TTC549 (cell line): Measurements from ENCODE around the gene MEIOC.
"Not testable (repeated sequence)": the region's sequence is repeated elsewhere in the genome, so short reads cannot be mapped to it uniquely, and the experiment has no call there.

Experiments used
- FAIRE-seq: peaks from 2 replicates; lab custom pipeline; 2012; peaks lifted over from hg19 to GRCh38; lab: Jason Lieb, UNC

The MEIOC gene

DNA sequence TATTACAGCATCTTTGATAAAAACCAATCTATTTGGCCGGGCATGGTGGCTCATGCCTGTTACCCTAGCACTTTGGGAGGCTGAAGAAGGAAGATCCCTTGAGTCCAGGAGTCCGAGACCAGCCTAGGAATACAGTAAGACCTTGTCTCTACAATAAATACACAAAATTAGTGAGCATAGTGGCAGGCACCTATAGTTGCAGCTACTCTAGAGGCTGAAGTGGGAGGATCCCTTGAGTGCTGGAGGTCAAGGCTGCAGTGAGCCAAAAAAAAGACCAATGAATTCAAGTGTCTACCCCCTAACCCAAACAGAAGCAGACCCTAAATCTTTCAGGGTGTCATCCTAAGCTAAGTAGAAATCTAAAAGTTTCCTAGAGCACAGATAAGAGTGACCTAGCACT, 7.3 kb upstream of the MEIOC start:
- no peak for FAIRE-seq

DNA sequence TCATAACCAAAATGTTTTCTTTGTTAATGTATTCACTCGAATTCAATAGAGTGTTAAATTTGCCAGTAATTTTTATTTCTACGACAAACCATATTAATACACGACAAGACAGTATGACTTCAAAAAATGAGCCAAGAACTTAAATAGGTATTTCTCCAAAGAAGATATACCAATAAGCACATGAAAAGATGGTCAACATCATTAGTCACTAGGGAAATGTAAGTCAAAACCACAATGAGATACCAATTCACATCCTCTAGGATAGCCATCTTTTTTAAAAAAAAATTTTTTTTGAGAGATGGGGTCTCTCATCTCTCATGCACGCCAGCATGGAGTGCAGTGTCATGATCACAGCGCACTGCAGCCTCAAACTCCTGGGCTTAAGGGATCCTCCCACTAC, 5.0 kb upstream of the MEIOC start:
- FAIRE-seq, result peak; percentile 13

DNA sequence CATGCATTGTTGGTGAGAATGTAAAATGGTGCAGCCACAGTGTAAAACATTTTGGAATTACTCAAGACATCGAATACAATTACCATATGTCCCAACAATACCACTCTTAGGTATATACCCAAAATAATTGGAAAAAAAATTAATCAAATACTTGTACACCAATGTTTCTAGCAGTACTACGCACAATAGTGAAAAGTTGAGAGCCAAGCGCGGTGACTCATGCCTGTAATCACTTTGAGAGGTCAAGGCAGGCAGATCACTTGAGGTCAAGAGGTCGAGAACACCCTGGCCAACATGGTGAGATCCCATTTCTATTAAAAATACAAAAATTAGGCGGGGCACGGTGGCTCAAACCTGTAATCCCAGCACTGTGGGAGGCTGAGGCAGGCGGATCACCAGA, 3.5 kb upstream of the MEIOC start:
- FAIRE-seq, result no peak

DNA sequence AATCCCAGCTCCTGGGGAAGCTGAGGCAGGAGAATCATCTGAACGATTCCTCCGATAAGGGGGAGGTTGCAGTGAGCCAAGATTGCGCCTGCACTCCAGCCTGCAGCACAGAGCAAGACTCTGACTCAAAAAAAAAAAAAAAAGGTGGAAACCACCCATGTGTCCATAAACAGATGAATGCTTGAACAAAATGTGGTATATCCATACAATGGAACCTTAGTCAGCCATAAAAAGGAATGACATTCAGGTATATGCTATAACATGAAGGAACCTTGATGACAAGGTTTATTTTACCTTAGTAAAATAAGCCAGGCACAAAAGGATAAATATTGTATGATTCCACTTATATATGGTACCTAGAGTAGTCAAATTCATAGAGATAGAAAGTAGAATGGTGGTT, 2.9 kb upstream of the MEIOC start:
- FAIRE-seq, result no peak

DNA sequence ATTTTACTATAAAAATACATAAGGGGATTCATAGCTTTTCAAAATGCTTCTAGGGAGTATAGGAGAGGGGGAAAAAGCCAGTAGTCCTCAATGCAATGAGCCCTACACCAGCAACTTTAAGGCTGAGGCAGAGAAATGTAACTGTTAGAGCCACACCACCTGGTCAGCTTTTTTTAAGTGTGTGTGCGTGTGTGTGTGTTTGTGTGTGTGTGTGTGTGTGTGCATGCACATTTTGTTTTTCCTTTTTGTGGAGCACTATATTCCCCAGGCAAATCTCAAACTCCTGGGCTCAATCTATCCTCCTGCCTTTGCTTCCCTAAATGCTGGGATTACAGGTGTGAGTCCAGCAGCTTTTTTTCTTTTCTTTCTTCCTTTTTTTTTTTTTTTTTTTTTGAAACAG, 2.3 kb upstream of the MEIOC start:
- no peak for FAIRE-seq

DNA sequence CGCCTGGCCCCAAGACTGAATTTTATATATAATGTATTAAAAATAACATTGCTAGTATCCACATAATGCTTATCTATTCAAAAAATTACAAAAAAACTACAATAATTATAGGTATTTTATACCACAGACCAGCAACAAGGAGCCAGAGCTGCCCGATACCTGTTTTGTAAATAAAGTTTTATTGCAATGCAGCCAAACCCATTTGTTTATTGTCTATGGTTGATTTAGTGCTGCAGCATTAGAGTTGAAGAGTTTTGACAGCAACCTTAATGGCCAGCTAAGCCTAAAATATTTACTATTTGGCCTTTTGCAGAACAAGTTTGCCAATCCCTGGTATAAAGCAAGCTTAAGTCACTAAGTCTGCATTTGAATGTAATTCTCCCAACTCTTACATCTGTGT, 5.6 kb downstream of the MEIOC start:
- FAIRE-seq, result no peak

DNA sequence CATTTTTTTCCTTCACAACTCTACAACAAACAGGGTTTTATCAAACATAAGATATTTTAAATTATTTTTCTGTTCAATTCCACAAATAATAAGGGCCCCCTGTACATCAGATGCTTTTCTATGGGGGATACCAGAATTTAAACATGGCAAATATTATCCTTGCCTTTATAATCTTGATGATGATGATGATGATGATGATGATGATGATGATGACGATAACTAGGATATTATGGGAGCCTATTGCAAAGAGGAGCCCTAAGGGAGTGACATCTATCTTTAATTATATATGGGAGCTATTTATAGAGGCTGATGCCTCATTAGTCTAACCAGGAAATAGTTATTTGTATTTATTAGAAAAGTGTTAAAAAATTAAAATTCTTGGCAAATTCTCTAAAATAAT, 6.8 kb downstream of the MEIOC start:
- FAIRE-seq, result no peak

DNA sequence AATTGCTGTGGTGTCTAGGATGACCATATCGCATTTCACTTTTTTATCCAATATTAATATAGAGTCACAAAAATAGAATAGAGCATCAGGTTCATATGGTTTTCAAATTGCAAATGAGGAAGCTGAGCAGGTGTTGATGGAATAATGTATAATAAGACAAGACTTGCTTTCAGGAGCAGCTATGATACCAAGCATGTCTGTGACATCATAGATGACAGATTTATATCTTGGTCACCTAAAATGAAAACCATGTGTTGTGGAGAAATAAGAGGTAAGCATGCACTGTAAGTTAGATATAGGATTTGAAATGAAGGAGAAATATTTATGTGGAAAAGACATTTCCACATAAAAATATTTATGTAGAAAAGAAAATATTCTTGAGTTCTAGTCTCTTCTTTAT, 8.6 kb downstream of the MEIOC start:
- FAIRE-seq, result no peak

DNA sequence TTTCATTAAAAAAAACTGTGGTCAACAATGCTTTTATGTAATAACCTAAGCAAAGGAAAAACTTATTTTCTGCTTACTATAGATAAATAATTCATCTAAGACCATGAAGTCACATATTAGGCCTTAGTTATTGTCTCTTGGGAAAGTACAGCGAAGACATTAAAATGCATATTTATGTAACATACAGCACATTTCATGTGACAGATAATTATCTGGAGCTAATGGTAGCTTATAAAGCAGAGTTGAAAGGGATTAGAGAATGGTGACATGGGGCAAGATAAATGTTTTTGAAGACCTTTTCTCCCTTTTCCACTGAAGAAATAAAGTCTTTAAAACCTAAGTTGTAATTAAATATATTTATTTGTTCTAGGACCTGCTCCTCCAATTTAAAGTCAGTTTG, 9.7 kb downstream of the MEIOC start:
- FAIRE-seq, result no peak

DNA sequence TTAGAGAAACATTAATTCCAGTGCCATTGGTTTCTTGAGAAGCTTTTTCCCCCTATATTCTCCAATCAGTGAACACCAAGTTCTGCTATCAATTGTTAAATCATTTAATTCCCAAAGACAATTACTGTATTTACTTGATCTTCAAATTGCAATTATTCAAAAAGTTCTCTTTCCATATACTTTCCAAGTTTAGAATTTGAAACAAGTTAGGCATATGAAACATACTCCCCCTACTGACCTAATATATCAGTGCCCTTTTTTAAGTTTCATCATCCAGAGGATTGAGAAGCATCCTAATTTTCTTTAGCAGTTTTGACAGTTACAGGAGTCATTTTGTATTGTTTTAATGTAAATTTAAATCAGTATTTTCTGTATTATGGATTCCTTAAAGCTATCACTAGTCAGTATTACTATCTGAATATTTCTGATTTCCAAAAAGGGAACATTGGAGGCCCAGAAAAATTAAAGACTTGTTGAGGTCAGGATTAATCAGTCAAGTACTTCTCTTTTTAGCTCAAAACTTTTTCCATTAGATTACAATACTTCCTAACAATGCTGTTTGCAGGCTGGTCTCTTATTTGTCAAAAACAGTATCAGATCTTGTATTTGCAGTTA, 16.3 kb downstream of the MEIOC start:
- FAIRE-seq, result peak; percentile 89

DNA sequence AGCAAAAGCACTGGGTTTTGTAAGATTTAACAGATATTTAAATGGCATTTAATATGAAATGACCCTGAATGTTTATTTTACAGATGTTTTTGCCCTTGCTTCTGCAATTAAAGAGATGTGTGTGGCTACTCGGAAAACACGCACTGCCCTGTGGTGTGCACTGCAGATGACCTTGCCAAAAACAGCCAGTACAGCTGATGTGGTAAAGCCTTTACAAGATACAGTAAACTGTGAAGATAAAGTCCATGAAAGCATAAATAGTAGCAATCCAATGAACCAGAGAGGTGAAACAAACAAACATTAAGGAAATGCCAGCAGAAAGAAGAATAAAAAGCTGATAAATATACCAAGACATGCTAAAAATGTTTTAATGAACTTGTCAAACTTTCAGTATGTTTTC, 17.6 kb downstream of the MEIOC start:
- FAIRE-seq, result no peak

DNA sequence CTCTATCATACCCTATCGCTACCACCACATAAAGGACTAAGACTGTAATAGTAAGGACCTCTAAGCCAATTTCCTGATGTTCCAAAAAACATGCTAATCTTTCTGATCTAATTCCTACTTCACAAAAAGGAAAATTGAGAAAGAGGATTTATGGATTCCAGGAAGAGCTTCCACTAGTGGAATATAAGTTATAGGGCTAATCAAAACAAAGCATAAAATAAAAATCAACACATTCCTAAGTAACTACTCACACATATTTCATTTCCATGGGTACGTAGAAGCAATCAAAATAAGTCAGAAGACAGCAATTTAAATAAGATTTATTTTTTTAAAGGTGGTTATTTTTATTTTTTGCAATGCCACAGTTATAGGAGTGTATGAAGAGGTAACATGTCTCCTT, 20.9 kb downstream of the MEIOC start:
- no peak for FAIRE-seq

DNA sequence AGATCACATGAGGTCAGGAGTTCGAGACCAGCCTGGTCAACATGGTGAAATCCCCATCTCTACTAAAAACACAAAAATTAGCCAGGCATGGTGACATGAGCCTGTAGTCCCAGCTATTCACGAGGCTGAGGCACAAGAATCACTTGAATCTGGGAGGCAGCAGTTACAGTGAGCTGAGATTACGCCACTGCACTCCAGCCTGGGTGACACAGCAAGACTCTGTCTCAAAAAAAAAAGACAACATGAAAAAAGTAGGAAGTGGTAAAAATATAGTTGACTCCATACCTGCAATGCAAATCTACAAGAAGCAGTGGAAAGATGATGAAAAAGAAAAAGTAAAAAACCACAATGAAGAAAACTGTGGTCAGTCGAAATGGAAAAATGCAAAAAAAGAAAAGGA, 27.0 kb downstream of the MEIOC start:
- FAIRE-seq, result not testable (repeated sequence)

DNA sequence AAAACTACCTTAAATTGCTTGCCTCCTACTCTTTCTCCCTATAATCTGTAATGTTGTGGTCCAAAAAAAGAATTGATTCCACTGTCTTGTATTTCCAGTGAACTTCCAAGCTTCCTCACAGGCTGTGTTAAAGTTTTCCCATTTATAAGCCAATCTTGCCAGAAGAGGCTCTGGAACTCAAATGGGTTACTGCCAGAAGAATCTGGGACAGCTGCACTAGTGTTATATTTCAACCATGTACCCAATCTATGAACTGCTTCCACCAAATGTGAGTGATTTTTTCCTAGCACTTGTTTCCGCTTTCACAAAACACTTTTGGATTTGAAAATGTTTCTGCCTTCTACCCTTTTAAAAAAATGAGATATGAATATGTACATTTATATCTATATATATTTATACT, 31.5 kb downstream of the MEIOC start:
- FAIRE-seq, result no peak

DNA sequence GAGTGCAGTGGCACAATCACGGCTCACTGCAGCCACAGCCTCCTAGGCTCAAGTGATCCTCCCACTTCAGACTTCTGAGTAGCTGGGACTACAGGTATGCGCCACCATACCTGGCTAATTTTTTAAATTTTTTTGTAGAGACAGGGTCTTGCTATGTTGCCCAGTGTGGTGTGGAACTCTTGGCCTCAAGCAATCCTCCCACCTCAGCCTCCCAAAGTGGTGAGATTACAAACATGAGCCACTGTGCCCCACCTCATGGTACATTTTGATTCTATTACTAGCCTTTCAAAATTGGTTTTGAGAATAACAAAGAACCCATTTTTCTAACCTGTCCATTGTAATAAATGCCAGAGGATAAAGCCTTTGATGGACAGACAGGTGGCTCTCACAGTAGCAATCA, 31.9 kb downstream of the MEIOC start:
- no peak for FAIRE-seq

DNA sequence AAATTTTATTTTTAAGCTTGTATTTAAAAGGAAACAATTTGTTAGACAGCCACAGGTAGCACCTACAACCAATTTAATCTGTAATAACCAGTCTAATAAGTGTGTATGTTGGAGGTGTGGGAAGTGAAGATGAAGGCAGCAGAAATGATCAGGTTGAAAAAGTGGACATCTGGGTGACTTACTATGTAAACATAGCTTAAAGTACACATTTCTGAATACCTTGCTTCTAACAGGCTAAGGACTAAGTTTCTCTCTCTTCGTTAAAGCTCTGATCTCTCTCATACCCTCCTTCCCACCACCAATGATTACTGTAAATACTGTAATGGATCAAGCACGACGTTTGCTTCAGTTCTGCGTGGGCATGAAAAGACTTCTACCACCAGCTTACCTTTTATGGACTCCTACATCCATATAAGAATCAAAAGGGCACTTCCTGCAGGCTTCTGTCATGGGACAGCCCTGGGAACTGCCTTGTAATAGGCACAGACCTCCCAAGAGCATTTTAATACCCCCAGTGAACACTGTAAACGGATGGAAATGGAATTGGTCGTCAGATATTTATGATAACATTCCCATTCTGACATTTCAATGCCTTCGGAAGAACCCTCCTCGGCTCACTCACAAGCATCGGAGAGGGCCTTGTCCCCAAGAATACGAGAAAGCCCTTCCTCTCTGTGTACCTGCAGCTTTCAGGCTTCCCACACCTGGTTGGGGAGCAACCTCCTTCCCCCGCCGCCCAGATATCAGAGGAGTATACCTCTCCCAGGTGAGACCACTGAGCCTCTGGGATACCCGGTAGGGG, 32.6 kb downstream of the MEIOC start:
- FAIRE-seq, result no peak

DNA sequence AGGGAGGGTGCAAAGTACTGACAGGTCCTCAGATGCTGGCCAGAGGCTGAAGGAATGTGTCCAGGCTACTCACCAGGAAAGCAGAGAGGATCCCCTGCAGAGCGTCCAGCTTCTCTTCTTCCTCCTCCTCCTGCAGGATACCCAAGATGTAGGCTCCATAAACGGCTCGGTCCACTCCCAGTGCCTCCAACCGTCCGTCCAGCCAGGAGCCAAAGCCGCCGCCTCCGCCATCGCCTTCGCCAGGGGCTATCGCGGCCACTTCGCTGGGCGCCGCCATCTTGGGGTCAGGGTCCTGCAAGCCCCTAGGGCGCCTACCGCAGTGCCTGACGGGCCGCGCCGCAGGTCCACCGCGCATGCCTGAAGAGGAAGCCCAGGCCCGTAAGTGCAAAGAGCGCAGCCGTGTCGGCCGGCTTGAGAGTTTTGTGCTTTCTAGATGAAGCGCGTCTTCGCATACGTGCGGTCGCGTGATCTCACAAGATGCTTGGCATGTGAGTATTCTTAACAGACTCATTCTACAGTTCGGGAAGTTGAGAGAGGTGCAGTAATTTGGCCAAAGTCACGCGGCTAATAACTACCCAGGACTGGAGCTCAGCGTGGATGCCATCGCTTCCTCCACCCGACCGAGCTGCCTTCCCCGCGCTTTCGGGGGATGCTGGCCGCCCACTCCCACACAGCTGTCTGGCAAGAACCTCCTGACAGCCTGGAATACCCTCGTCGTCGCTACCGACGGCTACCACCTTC, 33.4 kb downstream of the MEIOC start, which contains the start of gene CCDC43:
TSS of gene CCDC43 (minus strand) at position 300 of the 741 bp plus-strand sequence. CDS start at position 277, 23 bp downstream.
- peak; percentile 34 for FAIRE-seq

DNA sequence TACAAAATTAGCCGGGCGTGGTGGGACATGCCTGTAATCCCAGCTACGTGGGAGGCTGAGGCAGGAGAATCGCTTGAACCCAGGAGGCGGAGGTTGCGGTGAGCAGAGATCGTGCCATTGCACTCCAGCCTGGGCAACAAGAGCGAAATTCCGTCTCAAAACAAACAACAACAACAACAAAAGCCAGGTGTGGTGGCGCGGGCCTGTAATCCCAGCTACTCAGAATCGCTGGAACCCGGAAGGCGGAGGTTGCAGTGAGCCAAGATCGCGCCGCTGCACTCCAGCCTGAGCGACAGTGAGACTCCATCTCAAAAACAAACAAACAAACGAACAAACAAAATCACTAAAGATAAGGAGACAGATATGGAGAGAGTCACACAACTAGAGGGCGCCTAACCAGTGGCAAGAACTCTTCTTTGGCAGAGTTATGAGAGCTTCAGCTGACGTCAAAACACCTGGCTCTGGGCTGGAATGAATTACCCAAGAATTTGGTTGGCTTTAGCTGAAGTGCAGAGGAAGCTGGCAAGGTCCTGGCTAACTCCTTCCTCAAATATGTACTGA, 34.6 kb downstream of the MEIOC start:
- FAIRE-seq, result not testable (repeated sequence)

DNA sequence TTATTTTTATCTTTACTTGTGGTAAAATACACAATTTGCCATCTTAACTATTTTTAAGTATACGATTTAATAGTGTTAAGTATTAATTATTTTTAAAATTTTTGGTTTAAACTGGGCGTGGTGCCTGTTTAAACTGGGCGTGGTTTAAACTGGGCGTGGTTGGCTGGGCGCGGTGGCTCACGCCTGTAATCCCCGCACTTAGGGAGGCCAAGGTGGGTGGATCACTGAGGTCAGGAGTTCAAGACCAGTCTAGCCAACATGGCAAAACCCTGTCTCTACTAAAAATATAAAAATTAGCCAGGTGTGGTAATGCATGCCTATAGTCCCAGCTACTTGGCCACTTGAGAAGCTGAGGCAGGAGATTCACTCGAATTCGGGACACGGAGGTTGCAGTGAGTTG, 37.3 kb downstream of the MEIOC start:
- no peak for FAIRE-seq

DNA sequence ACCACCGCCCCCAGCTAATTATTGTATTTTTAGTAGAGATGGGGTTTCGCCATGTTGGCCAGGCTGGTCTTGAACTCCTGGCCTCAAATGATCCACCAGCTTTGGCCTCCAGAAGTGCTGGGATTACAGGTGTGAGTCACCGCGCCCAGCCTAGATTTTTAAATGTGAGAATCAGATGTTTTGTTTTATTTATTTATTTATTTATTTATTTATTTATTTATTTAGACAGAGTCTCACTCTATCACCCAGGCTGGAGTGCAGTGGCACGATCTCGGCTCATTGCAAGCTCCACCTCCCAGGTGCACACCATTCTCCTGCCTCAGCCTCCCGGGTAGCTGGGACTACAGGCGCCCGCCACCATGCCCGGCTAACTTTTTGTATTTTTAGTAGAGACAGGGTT, 44.0 kb downstream of the MEIOC start:
- FAIRE-seq, result not testable (repeated sequence)

DNA sequence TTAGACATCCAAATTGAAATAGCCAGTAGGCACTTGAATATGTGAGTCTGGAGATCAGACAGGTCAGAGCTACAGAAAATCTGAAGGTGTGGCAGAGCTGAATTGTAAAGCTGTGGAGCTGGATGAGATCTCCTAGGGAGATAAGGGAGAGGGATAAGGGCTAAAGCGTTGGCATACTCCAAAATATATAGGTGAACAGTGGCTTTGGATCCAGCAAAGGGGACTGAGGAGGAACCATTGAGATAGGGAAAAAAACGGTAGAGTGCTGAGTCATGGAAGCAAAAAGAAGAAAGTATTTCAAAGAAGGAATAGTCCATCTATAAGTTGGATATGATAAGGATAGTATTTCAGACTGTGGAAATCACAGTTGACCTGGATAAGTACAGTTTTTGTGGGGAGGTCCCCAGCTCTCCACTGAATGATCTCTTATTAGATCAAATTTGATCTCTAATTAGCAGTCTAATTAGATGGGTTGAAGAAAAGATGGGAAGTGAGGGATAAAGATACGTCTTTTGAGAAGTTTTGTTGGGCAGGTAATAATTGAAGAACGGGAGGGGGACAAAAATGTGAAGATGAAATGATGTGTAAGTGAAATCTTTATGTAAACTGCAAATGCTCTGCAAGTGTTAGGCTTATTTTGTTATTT, 51.6 kb downstream of the MEIOC start:
- no peak for FAIRE-seq
